Measurements from ENCODE around the gene SF3B4. TPM values are rescaled to one million over a fixed set of nuclear protein-coding genes. Genes with fewer than 3 reads are reported as not detected.

The SF3B4 gene
- total and polyA plus RNA-seq, 2 of the 8 experiments (the other 6 are each of a cell fraction or from before 2014, with no cell fraction given) = 81.1 to 122 TPM

- peak; percentile 37 for TF ChIP-seq POLR2AphosphoS5 (IDR thresholded peaks at IDR 0.05; ENCODE audit: low read depth, low read length)
- no peak for TF ChIP-seq CHD1 (IDR thresholded peaks at IDR 0.05; ENCODE audit: low read depth, low read length)
- no peak for TF ChIP-seq PHF8 (conservative IDR thresholded peaks at IDR 0.05; ENCODE audit: low read depth, low read length)
- no peak for TF ChIP-seq MAX (IDR thresholded peaks at IDR 0.05)
Observed at GRCh38 chr1:149883598-149884247, 43.9 kb downstream of the SF3B4 start (continued).

All from H1 (cell line).